ENCODE results near the gene DCAF15. TPM values are rescaled to one million over a fixed set of nuclear protein-coding genes. Genes with fewer than 3 reads are reported as not detected.

The DCAF15 gene
- total and polyA plus RNA-seq, 2 donors (not counting 3 experiments of a cell fraction or from before 2014, with no cell fraction given) = 41.9 to 42.4 TPM

GRCh38 chr19:13954185-13954584, 1.9 kb downstream of the DCAF15 start:
- Histone ChIP-seq H3K27me3 (ENCODE audit: control insufficient read depth in 2 of 2, insufficient read depth in 2 of 2, low read length in 2 of 2) (no peaks in the 10 kb centered on the region), H3K4me3 (replicated peaks in 1 of 3; ENCODE audit: insufficient read depth in 1 of 3, low read depth in 1 of 3, low read length in 3 of 3) (no peak overlapping the region), H3K4me2 (ENCODE audit: insufficient read depth, low read length) (no peak overlapping the region), H4K20me1 (replicated peaks; ENCODE audit: control insufficient read depth, extremely low read depth, insufficient read depth, low read length) (no peaks in the 10 kb centered on the region), H3K79me2 (ENCODE audit: control insufficient read depth, insufficient read depth, low read length) (peaks cover 20% of the 10 kb centered on the region), H3K9ac (replicated peaks; ENCODE audit: extremely low read depth, insufficient read depth, low read length) (no peak overlapping the region), H3K27ac (ENCODE audit: insufficient read depth, low read depth, low read length) (no peak overlapping the region), H3K4me1 (ENCODE audit: control insufficient read depth, extremely low read depth, insufficient read depth, low read length) (peaks cover 10% of the 10 kb centered on the region), H3K9me3 (replicated peaks; ENCODE audit: control insufficient read depth, insufficient read depth, low read length) (no peaks in the 10 kb centered on the region), H3K9me1 (replicated peaks; ENCODE audit: control insufficient read depth, extremely low read depth, insufficient read depth, low read length) (no peaks in the 10 kb centered on the region), H3K36me3 (ENCODE audit: control insufficient read depth in 2 of 2, extremely low read depth in 1 of 2, insufficient read depth in 2 of 2, low read length in 2 of 2) (peaks cover 9 to 22% of the 10 kb centered on the region in 2 experiments), H2AFZ (ENCODE audit: low read depth, low read length) (no peak overlapping the region)
- CTCF ChIA-PET = interaction anchor here (1.0 to 3.4 kb wide), 3 partner anchors 24 to 105 kb away, joined by 3 to 7 read pairs (median 6); no protein-coding TSS in a partner anchor
- FAIRE-seq = no peak
- dilution Hi-C loops (cut with MboI; ENCODE audit: extremely low pct_ligation_motif_present, low sequenced_read_pairs) = no loop called here
- POLR2A ChIA-PET = interaction anchor here (0.7 kb wide), 1 partner anchor 23 kb away, joined by 8 read pairs; no protein-coding TSS in a partner anchor
- DNase-seq (ENCODE audit: low read depth, low spot score) = no peak
- intact Hi-C loops (cut with micrococcal nuclease) = no loop called here
- TF ChIP-seq FOS (IDR thresholded peaks at IDR 0.05; ENCODE audit: borderline replicate concordance, insufficient read depth, low read length) (no peak), GATA2 (IDR thresholded peaks at IDR 0.05; ENCODE audit: insufficient read depth, insufficient read length, low read depth, low read length) (no peak), POLR2AphosphoS5 (IDR thresholded peaks at IDR 0.05; ENCODE audit: insufficient read depth, low read depth, low read length) (no peak), EZH2 (IDR thresholded peaks at IDR 0.05; ENCODE audit: borderline replicate concordance, low read depth, low read length, severe bottlenecking) (no peak)
- TF ChIP-seq, protein P1, sequence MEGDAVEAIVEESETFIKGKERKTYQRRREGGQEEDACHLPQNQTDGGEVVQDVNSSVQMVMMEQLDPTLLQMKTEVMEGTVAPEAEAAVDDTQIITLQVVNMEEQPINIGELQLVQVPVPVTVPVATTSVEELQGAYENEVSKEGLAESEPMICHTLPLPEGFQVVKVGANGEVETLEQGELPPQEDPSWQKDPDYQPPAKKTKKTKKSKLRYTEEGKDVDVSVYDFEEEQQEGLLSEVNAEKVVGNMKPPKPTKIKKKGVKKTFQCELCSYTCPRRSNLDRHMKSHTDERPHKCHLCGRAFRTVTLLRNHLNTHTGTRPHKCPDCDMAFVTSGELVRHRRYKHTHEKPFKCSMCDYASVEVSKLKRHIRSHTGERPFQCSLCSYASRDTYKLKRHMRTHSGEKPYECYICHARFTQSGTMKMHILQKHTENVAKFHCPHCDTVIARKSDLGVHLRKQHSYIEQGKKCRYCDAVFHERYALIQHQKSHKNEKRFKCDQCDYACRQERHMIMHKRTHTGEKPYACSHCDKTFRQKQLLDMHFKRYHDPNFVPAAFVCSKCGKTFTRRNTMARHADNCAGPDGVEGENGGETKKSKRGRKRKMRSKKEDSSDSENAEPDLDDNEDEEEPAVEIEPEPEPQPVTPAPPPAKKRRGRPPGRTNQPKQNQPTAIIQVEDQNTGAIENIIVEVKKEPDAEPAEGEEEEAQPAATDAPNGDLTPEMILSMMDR (IDR thresholded peaks at IDR 0.05; ENCODE audit: extremely low read depth in 1 of 2, insufficient read depth in 1 of 2, low read depth in 1 of 2, low read length in 2 of 2) = no peak
- no TSS peak for BruUV-seq (replicated peaks)
